T follicular helper cell (primary cell): ENCODE results near the gene SF3B1.

Source experiments
- DNase-seq: peaks from one replicate; pipeline ENCODE4 v3.0.0-alpha.2; 2020; ENCODE audit warnings: low read depth

The SF3B1 gene

GRCh38 chr2:197340591-197340990 is 94.2 kb downstream of the SF3B1 start:
- no peak for DNase-seq
